OCI-LY1 (cell line): ENCODE measurements around the gene SPTBN2.

Source experiments
- H2AFZ ChIP-seq: fragments of 200-600 bp; sonication (generic), shearing (Covaris generic); 2 replicates; pipeline ENCODE4 v1.6.0; 2014; ENCODE audit warnings: antibody characterized with exemption, mild to moderate bottlenecking, low read length
- H3F3A ChIP-seq: fragments of 200-600 bp; sonication (generic), shearing (Covaris generic); 2 replicates; pipeline ENCODE4 v1.6.0; 2014; ENCODE audit warnings: mild to moderate bottlenecking, antibody characterized with exemption, low read length, moderate library complexity; ENCODE audit not compliant: insufficient read depth
- H3K27ac ChIP-seq: fragments of 200-600 bp; sonication (generic); 2 replicates; pipeline ENCODE4 v1.5.1; 2014; ENCODE audit warnings: low read length, mixed run types, mild to moderate bottlenecking, low read depth; ENCODE audit not compliant: poor library complexity, severe bottlenecking
- H3K27me3 ChIP-seq: fragments of 200-600 bp; sonication (generic); 2 replicates; pipeline ENCODE4 v1.6.0; 2014; ENCODE audit warnings: antibody characterized with exemption, mild to moderate bottlenecking, low read length, moderate library complexity; ENCODE audit not compliant: insufficient read depth
- H3K36me3 ChIP-seq: fragments of 200-600 bp; sonication (generic); 2 replicates; pipeline ENCODE4 v1.6.1; 2014; ENCODE audit warnings: mild to moderate bottlenecking, antibody characterized with exemption, low read length, moderate library complexity, mixed read lengths; ENCODE audit not compliant: insufficient read depth
- H3K4me1 ChIP-seq: fragments of 200-600 bp; sonication (generic); 2 replicates; pipeline ENCODE4 v1.5.1; 2014; ENCODE audit warnings: mild to moderate bottlenecking, low read length, moderate library complexity; ENCODE audit not compliant: insufficient read depth, severe bottlenecking
- H3K4me2 ChIP-seq: fragments of 200-600 bp; sonication (generic), shearing (Covaris generic); 2 replicates; pipeline ENCODE4 v1.6.1; 2014; ENCODE audit warnings: low read length
- H3K4me3 ChIP-seq: fragments of 200-600 bp; sonication (generic); 2 replicates; pipeline ENCODE4 v1.5.1; 2014; ENCODE audit warnings: low read length, low read depth, mild to moderate bottlenecking, mixed read lengths; ENCODE audit not compliant: poor library complexity, severe bottlenecking
- H3K79me2 ChIP-seq: fragments of 200-600 bp; shearing (Covaris generic); 2 replicates; pipeline ENCODE4 v1.6.1; 2016; ENCODE audit warnings: mixed run types, low read length, mixed read lengths; ENCODE audit not compliant: insufficient read depth
- H3K9ac ChIP-seq: fragments of 200-600 bp; sonication (generic), shearing (Covaris generic); 2 replicates; pipeline ENCODE4 v1.6.1; 2014; ENCODE audit warnings: mild to moderate bottlenecking, low read length, mixed read lengths
- H3K9me2 ChIP-seq: fragments of 200-600 bp; sonication (generic), shearing (Covaris generic); 2 replicates; pipeline ENCODE4 v1.6.1; 2014; ENCODE audit warnings: low read depth, mild to moderate bottlenecking, low read length, mixed read lengths
- H3K9me3 ChIP-seq: fragments of 200-600 bp; shearing (Covaris generic); 2 replicates; pipeline ENCODE4 v1.6.1; 2014; ENCODE audit warnings: low read length, mixed read lengths
- H4K20me1 ChIP-seq: fragments of 200-600 bp; sonication (generic), shearing (Covaris generic); 2 replicates; pipeline ENCODE4 v1.6.0; 2016; ENCODE audit warnings: mild to moderate bottlenecking, low read length; ENCODE audit not compliant: insufficient read depth
- CTCF ChIP-seq: fragments of 200-600 bp; sonication (generic), shearing (Covaris generic); IDR thresholded peaks from 2 replicates; pipeline ENCODE4 v1.5.1; 2017; ENCODE audit warnings: mild to moderate bottlenecking, antibody characterized with exemption, low read length, moderate library complexity, mixed read lengths
- EZH2 ChIP-seq: fragments of 200-600 bp; sonication (generic), shearing (Covaris generic); IDR thresholded peaks from 2 replicates; pipeline ENCODE4 v1.8.0; 2017; ENCODE audit warnings: borderline replicate concordance, mixed run types, mild to moderate bottlenecking, antibody characterized with exemption, low read length, moderate library complexity, mixed read lengths

The SPTBN2 gene

DNA sequence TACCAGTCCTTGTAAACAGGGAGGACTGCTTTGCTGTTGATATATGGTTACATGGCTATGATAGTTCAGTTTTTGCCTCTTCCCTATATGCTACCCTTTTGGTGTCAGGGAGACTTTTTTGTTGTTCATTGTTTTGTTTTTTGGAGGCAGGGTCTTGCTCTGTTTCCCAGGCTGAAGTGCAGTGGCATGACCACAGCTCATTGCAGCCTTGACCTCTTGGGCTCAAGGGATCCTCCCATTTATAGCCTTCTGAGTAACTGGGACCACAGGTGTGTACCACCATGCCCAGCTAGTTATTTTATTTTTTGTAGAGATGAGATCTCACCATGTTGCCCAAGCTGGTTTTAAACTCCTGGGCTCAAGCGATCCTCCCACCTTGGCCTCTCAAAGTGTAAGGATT, 38.6 kb upstream of the SPTBN2 start:
- no peak overlapping the region for H3K4me2 ChIP-seq
- TF ChIP-seq CTCF (no peak), EZH2 (no peak)

GRCh38 chr11:66766681-66767080, 37.7 kb upstream of the SPTBN2 start:
- H3K4me1 ChIP-seq, result peaks cover 6% of the 10 kb centered on the region
- H3K79me2 ChIP-seq, result no peaks in the 10 kb centered on the region
- H3K4me3 ChIP-seq, result no peak overlapping the region
- no peaks in the 10 kb centered on the region for H3K9me3 ChIP-seq
- H3K9me2 ChIP-seq, result no peaks in the 10 kb centered on the region
- H3F3A ChIP-seq, result no peaks in the 10 kb centered on the region
- no peak overlapping the region for H3K4me2 ChIP-seq
- no peak overlapping the region for H3K27ac ChIP-seq
- H3K27me3 ChIP-seq, result no peaks in the 10 kb centered on the region
- TF ChIP-seq CTCF, result no peak
- TF ChIP-seq EZH2, result no peak
- no peaks in the 10 kb centered on the region for H4K20me1 ChIP-seq
- no peak overlapping the region for H2AFZ ChIP-seq
- peaks cover 24% of the 10 kb centered on the region; the same call in 1 of the 2 replicates for H3K36me3 ChIP-seq
- no peak overlapping the region for H3K9ac ChIP-seq

More for the DNA sequence above, 38.6 kb upstream of the SPTBN2 start:
- H3K9me2 ChIP-seq, result no peaks in the 10 kb centered on the region
- H3K9me3 ChIP-seq, result no peaks in the 10 kb centered on the region
- no peaks in the 10 kb centered on the region for H3F3A ChIP-seq
- H3K4me3 ChIP-seq, result no peak overlapping the region
- H3K27me3 ChIP-seq, result no peaks in the 10 kb centered on the region
- H3K36me3 ChIP-seq, result peaks cover 15% of the 10 kb centered on the region; the same call in 1 of the 2 replicates
- H3K27ac ChIP-seq, result no peak overlapping the region
- H3K79me2 ChIP-seq, result no peaks in the 10 kb centered on the region
- no peaks in the 10 kb centered on the region for H4K20me1 ChIP-seq
- H3K4me1 ChIP-seq, result peaks cover 6% of the 10 kb centered on the region
- H2AFZ ChIP-seq, result no peak overlapping the region
- H3K9ac ChIP-seq, result no peak overlapping the region

- TF ChIP-seq EZH2 (no peak), CTCF (no peak)
- no peak overlapping the region for H2AFZ ChIP-seq
- no peaks in the 10 kb centered on the region for H3F3A ChIP-seq
- H3K36me3 ChIP-seq, result peaks cover 26% of the 10 kb centered on the region
- no peak overlapping the region for H3K27ac ChIP-seq
- no peak overlapping the region for H3K4me3 ChIP-seq
- no peaks in the 10 kb centered on the region for H3K9me2 ChIP-seq
- peaks cover 6% of the 10 kb centered on the region for H3K4me1 ChIP-seq
- no peaks in the 10 kb centered on the region for H3K9me3 ChIP-seq
- H3K27me3 ChIP-seq, result no peaks in the 10 kb centered on the region
- H3K9ac ChIP-seq, result no peak overlapping the region
- H4K20me1 ChIP-seq, result no peaks in the 10 kb centered on the region
- no peaks in the 10 kb centered on the region for H3K79me2 ChIP-seq
- H3K4me2 ChIP-seq, result no peak overlapping the region
Observed at GRCh38 chr11:66762088-66762487, 33.1 kb upstream of the SPTBN2 start.
